Coronary artery (tissue), 2 donors: ENCODE data around the gene CD79B.
"Not testable (repeated sequence)": the region's sequence is repeated elsewhere in the genome, so short reads cannot be mapped to it uniquely, and the experiment has no call there.

Experiments used
- DNase-seq: peaks from one replicate; pipeline ENCODE4 v3.0.0-alpha.2; 2017; ENCODE audit warnings: low spot score
- H3K27ac ChIP-seq, 2 donors: fragments of 200-600 bp; sonication (generic); one replicate each; pipeline ENCODE4 v1.5.1; 2016 to 2019
- H3K4me3 ChIP-seq: fragments of 200-600 bp; sonication (generic); 2 replicates; pipeline ENCODE4 v1.5.1; 2016; ENCODE audit warnings: mild to moderate bottlenecking, moderate library complexity
- CTCF ChIP-seq: fragments of 200-600 bp; sonication (generic); IDR thresholded peaks from one replicate; pipeline ENCODE4 v1.5.1; 2019; ENCODE audit warnings: antibody characterized with exemption

CD79B gene

DNA sequence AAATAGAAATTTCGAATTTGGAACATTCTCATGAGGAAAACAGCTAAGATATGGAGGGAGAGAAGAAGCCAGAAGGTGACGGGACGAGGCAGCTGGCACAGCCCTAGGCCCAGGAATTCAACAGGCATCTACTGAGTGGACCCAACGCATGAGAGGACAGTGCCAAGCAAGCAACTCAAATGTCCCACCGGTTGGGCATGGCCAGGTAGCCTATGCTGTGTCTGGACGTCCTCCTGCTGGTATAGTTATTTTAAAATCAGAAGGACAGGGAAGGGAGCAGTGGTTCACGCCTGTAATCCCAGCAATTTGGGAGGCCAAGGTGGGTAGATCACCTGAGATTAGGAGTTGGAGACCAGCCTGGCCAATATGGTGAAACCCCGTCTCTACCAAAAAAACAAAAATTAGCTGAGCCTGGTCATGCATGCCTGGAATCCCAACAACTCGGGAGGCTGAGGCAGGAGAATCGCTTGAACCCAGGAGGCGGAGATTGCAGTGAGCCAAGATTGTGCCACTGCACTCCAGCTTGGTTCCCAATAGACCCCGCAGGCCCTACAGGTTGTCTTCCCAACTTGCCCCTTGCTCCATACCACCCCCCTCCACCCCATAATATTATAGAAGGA is 15.5 kb downstream of the CD79B start:
- no peak overlapping the region for H3K27ac ChIP-seq
- H3K4me3 ChIP-seq, result no peak overlapping the region
- DNase-seq, result no peak
- TF ChIP-seq CTCF, result no peak

GRCh38 chr17:63915753-63916152 is 16.4 kb downstream of the CD79B start:
- not testable (repeated sequence) for H3K27ac ChIP-seq, H3K4me3 ChIP-seq, DNase-seq

- DNase-seq, result no peak
- no peak overlapping the region for H3K27ac ChIP-seq
- no peak overlapping the region for H3K4me3 ChIP-seq
- TF ChIP-seq CTCF, result no peak
Measured at GRCh38 chr17:63914471-63914870, 17.7 kb downstream of the CD79B start.

GRCh38 chr17:63911657-63912100 is 20.5 kb downstream of the CD79B start:
- H3K27ac ChIP-seq, result no peak overlapping the region
- no peak for DNase-seq
- no peak overlapping the region for H3K4me3 ChIP-seq
- TF ChIP-seq CTCF, result peak; percentile 94

GRCh38 chr17:63911041-63911635 is 21.0 kb downstream of the CD79B start, which contains the start of gene CSHL1:
TSS of gene CSHL1 (minus strand) at chr17:63911258. CDS start at chr17:63911196, 62 bp downstream.
- no peak for DNase-seq
- TF ChIP-seq CTCF, result no peak
- Histone ChIP-seq H3K27ac (no peak within 1 kb of the TSS), H3K4me3 (no peak within 1 kb of the TSS)

DNA sequence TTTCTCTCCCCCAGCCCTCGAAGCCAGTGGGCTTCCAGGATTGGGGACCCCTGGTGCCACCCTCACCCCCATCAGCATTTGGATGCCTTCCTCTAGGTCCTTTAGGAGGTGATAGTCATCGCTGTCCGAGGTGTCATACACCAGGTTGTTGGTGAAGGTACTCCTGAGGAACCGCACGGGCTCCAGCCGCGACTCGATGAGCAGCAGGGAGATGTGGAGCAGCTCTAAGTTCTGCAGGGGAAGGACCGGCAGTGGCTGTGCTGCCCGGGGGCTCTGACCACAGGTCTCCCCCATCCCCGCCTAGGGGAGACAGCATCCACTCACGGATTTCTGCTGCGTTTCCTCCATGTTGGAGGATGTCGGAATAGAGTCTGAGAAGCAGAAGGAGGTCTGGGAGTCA is 22.0 kb downstream of the CD79B start:
- no peak overlapping the region for H3K27ac ChIP-seq
- TF ChIP-seq CTCF, result no peak
- DNase-seq, result no peak
- no peak overlapping the region for H3K4me3 ChIP-seq

DNA sequence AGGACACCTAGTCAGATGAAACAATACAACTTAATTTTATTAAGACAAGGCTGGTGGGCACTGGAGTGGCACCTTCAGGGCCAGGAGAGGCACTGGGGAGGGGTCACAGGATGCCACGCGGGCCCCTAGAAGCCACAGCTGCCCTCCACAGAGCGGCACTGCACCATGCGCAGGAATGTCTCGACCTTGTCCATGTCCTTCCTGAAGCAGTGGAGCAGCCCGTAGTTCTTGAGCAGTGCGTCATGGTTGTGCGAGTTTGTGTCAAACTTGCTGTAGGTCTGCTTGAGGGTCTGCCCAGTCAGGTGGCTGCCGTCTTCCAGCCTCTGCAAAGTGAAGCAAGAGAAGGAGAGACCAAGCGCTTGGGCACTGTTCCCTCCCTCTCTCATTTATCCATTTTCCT is 22.5 kb downstream of the CD79B start:
- not testable (repeated sequence) for DNase-seq, H3K27ac ChIP-seq, H3K4me3 ChIP-seq

- not testable (repeated sequence) for H3K4me3 ChIP-seq, H3K27ac ChIP-seq, DNase-seq
Measured at GRCh38 chr17:63907161-63907778, 24.9 kb downstream of the CD79B start.

DNA sequence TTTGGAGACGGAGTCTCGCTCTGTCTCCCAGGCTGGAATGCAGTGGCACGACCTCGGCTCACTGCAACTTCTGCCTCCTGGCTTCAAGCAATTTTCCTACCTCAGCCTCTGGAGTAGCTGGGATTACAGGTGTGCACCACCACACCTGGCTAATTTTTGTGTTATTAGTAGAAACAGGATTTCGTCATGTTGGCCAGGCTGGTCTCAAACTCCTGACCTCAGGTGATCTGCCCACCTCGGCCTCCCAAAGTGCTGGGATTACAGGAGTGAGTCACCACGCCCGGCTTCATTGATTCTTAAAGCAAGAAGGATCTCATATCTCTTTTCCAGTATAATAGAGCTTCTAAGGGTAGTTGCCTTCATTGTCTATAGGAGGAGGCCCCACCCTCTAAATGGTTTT is 27.3 kb downstream of the CD79B start:
- not testable (repeated sequence) for DNase-seq, H3K27ac ChIP-seq, H3K4me3 ChIP-seq

- DNase-seq, result not testable (repeated sequence)
Measured at GRCh38 chr17:63903787-63904201, 28.3 kb downstream of the CD79B start.

DNA sequence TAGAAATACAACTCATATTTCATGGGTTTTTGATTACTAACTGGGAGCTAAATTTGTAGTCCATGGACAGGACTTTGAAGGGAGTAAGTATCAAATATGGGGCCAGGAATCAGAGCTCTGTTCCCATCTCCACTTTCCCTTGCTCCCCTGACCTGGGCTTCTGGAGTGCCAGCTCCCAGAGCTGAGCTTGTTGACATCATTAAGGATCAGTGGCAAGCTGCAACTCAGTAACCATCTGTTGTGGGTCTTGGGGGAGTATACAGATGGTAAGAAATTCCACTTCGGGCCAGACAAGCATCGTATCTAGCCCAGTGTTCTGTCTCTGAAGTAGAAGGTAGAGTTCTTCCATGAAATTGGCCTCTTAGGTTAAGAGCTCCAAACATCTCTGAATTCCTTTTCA is 30.2 kb downstream of the CD79B start:
- not testable (repeated sequence) for DNase-seq, H3K4me3 ChIP-seq, H3K27ac ChIP-seq

More at GRCh38 chr17:63903787-63904201, 28.3 kb downstream of the CD79B start:
- H3K4me3 ChIP-seq, H3K27ac ChIP-seq: not testable (repeated sequence)

GRCh38 chr17:63898899-63899798 is 33.0 kb downstream of the CD79B start:
- H3K4me3 ChIP-seq, H3K27ac ChIP-seq, DNase-seq: not testable (repeated sequence)
